Stromal cell of bone marrow (primary cell): ENCODE measurements around the gene ERCC2.
A peak's percentile ranks its signal among the peaks of the same experiment; 100 is the strongest.

Experiments used
- DNase-seq: peaks from one replicate; pipeline ENCODE4 v3.0.0-alpha.2; 2012; ENCODE audit warnings: low read depth

The ERCC2 gene

DNA sequence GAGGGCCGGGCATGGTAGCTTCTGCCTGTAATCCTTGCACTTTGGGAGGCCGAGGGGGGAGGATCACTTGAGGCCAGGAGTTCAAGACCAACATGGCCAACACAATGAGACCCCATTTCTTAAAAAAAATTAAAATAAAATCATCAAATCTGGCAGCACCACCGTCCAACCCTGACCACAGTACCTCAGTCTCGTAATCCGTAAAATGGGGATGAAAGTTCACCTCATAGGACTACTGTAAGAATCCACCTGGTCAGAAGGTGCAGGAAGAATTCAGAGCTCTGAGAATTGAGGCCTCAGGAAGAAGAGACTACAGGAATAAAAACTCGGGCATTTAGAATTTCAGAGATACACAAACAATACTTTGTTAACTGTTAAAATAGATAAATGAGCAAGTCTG, 31.4 kb upstream of the ERCC2 start:
- no peak for DNase-seq

DNA sequence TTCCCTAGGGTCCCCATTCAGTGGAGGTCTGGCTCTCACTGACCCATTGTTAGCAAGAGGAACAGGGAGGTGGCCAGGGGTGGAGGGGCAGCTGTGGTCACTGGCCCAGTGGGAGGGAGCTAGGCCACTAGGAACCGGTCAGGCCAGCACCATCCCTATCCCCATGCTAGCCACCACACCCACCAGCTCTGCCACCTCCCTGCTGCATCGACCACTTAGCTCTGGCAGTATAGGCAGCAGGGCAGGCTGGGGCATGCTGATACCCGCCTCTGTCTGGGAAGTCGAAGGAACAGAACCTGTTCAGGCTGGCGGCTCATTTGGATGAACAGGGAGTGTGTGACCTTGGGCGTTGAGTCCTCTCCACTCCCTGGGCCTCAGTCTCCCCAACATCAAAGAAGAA, 29.8 kb upstream of the ERCC2 start:
- no peak for DNase-seq

GRCh38 chr19:45395821-45396617, 25.6 kb upstream of the ERCC2 start:
- DNase-seq = no peak

GRCh38 chr19:45391871-45392665, 21.7 kb upstream of the ERCC2 start:
- no peak for DNase-seq

DNA sequence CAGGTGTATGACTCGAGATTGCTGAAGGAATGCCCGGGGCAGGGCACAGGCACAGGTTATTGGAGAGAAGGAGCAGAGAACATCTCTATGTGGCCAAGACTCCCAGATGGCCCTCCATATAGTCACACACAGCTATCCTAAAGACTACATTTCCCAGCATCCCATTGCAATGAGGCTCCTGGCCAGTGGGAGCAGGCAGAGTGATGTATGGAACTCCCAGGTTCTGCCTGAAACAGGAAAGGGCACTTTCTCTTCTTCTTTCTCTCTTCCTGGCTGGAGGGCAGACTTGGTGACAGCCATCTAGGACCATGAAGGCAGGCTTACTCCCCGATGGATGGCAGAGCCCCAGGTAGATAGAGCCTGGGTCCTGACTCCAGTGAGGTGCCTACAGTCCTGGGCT, 21.0 kb upstream of the ERCC2 start:
- DNase-seq = no peak

- no peak for DNase-seq
These were observed 15.2 kb upstream of the ERCC2 start for GRCh38 chr19:45385392-45386221.

DNA sequence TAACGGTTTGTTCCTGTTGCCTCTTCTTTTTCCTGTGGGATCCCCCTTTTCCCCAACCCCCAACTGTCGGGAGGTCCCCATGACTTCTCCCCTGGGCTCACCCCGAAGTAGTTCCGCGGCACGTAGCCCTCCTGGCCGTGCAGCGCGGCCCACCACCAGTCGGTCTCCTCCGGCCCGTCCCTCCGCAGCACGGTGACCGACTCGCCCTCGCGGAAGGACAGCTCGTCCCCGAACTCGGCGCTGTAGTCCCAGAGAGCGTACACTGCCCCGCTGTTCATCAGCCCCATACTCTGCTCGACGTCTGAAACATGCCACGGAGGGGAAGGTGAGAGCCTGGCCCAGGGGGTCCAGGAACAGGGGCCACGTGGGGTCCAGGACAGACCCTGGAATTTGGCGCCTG, 12.1 kb upstream of the ERCC2 start:
- DNase-seq = no peak

DNA sequence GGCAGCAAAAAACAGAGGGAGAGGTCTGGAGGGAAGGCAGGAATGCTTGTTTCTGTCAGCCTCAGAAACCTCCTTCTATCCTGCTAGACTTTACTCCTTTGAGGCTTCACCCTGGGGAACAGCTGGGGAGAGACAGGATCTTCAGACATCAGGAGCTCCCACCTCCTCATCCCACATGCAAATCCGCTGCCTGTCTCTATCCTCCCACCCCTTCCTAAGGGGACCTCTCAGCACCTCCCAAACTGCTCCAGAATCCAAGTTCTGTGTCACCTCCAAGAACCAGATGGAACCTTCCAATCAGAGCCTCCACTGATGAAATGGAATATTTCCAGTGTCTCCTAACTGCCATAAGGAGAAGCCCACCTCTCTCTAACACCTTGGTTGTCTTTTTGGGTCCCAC, 9.7 kb upstream of the ERCC2 start:
- no peak for DNase-seq

DNA sequence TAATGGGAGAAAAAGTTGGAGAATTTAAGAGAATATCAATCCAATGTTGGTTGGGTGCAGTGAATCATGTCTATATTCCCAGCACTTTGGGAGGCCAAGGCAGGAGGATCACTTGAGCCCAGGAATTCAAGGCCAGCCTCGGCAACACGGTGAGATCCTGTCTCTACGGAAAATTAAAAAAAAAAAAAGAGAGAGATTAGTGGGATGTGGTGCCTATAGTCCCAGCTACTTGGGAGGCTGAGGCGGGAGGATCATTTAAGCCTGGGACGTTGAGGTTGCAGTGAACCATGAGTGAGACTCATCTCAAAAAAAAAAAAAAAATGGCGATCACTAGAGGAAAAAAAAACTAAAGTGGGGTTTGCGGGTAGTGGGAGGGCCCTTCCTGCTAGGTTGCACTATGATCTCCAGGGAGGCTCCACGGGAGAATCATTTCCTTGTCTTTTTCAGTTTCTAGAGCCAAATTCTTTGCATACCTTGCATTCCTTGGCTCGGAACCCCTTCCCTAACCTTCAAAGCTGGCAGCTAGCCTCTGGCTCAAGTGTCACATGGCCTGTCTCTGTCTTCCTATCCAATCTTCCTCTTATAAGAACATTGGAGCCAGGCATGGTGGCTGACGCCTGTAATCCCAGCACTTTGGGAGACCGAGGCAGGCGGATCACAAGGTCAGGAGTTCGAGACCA, 5.8 kb upstream of the ERCC2 start:
- peak; percentile 74 for DNase-seq

DNA sequence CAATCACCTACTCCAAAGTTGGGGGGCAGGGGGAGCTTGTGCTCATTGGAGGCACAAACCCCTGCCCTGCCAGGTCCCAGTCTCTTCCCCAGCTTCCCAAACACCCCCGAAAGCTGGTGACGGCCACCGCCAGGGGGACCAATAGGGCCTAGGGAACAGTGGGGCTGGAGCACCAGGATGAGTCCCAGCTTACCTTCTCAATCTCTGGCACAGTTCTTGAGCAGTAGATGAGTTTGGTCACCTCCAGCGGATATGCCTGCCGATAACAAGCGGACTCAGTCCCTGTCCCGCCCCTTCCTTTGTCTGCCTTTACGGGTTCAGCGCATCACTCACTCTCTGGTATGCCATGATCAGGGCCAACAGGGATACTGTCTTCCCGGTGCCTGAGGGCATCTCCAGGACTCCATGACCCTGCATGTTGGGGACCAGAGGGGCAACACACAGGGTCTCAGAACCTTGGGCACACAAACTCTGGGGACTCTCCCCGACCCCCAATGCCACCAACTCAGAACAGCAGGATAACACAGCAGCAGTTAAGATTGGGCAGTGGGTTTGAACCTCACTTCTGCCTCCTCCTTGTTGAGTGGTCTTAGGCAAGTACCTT, 1.5 kb downstream of the ERCC2 start:
- no peak for DNase-seq

- no peak for DNase-seq
These were observed 2.2 kb downstream of the ERCC2 start for GRCh38 chr19:45368127-45368526.

- no peak for DNase-seq
These were observed 5.7 kb downstream of the ERCC2 start for GRCh38 chr19:45364696-45365095.

DNA sequence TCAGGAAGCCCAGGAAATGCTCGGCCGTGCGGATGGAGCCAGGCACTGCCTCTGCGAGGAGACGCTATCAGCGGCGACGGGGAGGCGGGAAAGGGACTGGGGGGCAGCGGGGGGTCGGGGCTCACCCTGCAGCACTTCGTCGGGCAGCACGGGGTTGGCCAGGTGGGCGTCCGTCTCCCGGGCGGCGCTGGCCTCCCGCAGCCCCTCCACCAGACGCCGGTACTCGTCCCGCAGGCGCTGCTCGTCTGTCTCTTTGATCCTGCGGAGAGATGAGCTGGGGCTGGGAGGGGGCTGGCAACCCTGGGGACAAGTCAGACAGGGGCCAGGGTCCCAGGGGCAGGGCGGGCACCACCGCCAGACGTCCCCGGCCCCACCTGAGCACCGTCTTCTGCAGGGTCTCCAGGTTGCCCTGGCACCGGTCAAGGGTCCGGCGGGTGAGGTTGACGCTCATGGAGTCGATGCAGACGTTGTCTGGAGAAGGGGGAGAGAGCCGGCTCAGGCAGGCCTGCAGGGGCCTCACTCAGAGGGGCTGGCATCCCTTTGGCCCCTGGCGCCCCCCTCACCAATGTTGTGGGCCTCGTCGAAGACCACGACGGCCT, 6.4 kb downstream of the ERCC2 start:
- DNase-seq = no peak

- no peak for DNase-seq
These were observed 8.1 kb downstream of the ERCC2 start for GRCh38 chr19:45362291-45362690.

DNA sequence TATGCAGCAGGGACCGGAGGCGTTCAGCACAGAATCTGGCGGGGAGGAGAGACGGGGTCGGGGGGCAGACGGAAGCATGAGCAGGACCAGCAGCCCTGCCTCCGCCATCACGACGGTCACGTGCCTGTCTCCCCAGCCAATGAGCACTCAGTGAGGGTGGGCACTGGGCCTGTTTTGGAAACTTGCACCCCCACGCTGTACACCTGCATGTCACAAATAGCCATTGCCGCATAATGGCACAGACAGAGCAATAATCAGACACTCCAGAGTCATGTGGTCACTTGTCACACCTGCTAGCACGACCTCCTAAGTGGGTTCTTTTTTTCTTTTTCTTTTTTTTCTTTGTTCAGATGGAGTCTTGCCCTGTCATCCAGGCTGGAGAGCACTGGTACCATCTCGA, 8.8 kb downstream of the ERCC2 start:
- DNase-seq = no peak

DNA sequence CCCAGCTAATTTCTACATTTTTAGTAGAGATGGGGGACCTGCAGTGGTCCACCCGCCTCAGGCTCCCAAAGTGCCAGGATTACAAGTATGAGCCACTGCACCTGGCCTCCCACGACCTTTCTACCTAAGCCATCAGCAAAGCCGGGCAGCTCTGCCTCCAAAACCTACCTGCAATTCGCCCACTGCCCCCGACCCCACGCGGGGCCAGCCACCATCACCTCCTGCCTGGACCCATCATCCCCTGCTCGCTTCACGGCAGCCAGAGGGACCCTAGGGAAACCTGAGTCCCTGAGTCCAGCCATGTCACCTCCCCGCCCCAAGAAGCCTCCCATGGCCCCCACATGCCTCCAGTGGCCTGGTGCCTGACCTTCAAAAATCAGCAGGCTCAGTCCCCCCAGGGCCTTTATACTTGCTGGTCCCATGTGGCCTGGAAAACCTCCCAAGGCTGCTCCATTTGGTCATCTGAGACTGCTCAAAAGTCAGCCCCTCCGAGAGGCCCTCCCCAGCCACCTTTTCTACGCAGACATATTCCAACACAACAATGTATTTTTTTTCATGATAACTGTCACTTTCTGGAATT, 12.1 kb downstream of the ERCC2 start:
- DNase-seq = no peak

GRCh38 chr19:45357445-45357783, 13.0 kb downstream of the ERCC2 start:
- DNase-seq = no peak

DNA sequence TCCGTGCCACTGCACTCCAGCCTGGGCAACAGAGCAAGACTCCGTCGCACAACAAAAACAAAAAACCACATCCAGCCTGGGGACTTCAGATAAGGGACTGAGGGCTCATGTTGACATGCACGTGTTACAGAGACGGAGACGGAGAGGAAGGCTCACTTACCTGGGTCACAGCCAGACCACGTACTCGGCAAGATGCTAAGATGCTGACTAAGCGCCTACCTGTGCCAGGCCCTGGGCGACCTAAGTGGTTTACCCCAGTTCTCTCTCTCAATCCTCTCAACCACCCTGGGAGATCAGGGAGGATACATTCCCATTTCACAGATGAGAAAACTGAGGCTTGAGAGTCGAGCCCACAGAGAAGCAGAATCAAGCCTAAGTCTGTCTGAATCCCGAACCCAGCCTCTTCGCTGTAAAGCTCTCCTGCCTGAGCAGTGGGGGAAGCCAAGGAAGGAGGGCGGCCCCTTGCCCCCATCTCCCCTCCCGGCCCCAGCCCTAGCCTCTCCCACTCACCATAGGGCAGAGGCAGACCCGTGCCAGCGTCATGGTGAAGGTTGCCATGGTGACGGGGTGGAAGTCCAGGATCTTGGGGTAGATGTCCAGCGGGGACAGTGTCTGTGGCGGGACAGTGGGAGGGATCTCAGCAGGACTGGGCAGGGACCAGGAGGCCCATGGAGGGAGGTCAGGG, 13.5 kb downstream of the ERCC2 start:
- DNase-seq = no peak

DNA sequence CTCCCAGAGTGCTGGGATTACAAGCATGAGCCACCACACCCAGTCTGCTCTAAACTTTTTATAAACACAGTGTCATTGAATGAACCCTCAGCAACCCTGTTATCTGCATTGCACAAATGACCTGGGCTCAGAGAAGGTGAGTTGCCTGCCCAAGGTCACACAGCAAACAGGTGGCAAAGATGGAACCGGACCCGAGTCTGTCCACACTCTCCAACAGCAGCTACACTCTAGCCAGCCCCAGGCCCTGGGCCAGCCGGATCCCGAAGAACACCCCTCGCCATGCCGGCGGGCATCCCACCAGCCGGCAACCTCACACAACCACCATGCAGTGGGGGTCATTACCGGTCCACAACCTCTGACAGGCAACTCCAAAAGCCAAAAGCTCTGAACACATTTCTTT, 14.5 kb downstream of the ERCC2 start:
- no peak for DNase-seq

- DNase-seq = no peak
These were observed 15.0 kb downstream of the ERCC2 start for GRCh38 chr19:45355402-45355801.
